ENCODE results near the gene CDCP2. TPM values are rescaled to one million over a fixed set of nuclear protein-coding genes. Genes with fewer than 3 reads are reported as not detected.

Gene CDCP2
- total RNA-seq: not detected

DNA sequence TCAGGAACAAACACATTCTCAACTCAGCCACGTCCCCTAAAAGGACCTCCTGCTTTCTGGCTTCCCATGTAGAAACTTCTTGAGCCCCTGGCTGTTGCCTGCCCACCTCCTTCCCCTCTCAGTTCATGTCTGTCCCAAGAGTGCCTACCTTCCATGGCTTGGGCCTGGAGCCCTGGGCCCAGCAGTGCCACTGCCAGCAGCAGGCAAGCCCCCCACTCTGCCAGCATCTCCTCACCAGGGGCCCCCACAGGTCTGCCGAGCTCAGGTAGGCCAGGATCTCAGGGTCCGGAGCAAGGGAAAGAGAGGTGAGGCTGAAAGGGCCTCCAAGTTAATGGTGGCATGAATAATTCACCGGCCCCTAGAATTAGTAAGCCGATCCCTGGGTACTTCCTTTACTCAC, at the start of gene CDCP2:
CDCP2 (minus strand) TSS at position 305 of the 400 bp plus-strand sequence; CDS start at position 227, 78 bp downstream.
- H3K4me3 Mint-ChIP-seq: no peak within 1 kb of the TSS
- ATAC-seq: no peak
- DNase-seq: no peak
- no peaks in the 10 kb centered on the region for H3K4me1 Mint-ChIP-seq (ENCODE audit: low read depth)
- no peaks in the 10 kb centered on the region for H3K9me3 Mint-ChIP-seq
- no peaks in the 10 kb centered on the region for H3K27me3 Mint-ChIP-seq (ENCODE audit: low read depth)
- H3K36me3 Mint-ChIP-seq (ENCODE audit: insufficient read depth): no peaks in the 10 kb centered on the region

DNA sequence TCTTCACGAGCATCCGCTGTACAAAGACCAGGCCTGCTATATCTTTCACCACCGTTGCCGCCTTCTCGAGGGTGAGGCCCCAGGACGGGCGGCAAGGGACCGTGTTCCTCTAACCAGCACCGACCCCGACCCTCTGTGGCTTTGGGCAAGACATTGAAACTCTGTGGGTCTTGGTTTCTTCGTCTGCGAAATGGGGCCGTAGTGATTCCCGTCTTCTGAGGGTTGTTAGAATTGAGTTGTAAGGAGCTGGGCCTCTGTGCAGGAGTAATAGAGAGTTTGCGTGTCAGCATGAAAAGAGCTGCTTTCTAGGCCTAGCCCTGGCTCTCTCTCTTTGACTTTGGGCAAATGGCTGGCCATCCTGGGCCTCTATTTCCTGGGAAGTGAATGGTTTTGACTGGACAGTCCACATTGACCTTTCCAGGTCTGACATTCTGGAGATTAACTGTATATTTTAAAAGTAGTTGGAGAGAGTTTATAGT, 47.8 kb upstream of the CDCP2 start:
- H3K4me3 Mint-ChIP-seq: peak overlapping the region; percentile 94
- H3K9me3 Mint-ChIP-seq: no peaks in the 10 kb centered on the region
- DNase-seq: no peak
- peak; percentile 26 to 33 for ATAC-seq
- no peaks in the 10 kb centered on the region for H3K27me3 Mint-ChIP-seq (ENCODE audit: low read depth)
- H3K4me1 Mint-ChIP-seq (ENCODE audit: low read depth): peaks cover 36% of the 10 kb centered on the region
- peaks cover 16% of the 10 kb centered on the region for H3K36me3 Mint-ChIP-seq (ENCODE audit: insufficient read depth)

DNA sequence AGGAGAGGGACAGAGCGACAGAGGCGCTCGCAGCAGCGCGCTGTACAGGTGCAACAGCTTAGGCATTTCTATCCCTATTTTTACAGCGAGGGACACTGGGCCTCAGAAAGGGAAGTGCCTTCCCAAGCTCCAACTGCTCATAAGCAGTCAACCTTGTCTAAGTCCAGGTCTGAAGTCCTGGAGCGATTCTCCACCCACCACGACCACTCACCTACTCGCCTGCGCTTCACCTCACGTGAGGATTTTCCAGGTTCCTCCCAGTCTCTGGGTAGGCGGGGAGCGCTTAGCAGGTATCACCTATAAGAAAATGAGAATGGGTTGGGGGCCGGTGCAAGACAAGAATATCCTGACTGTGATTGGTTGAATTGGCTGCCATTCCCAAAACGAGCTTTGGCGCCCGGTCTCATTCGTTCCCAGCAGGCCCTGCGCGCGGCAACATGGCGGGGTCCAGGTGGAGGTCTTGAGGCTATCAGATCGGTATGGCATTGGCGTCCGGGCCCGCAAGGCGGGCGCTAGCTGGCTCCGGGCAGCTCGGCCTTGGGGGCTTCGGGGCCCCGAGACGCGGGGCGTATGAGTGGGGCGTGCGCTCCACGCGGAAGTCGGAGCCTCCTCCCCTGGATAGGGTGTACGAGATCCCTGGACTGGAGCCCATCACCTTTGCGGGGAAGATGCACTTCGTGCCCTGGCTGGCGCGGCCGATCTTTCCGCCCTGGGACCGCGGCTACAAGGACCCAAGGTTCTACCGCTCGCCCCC, 47.1 kb upstream of the CDCP2 start, which contains the start of the genes CYB5RL and MRPL37:
CYB5RL (minus strand) TSS at position 266 of the 754 bp plus-strand sequence. CDS start 4,414 bp downstream, outside the sequence.
MRPL37 (plus strand) TSS at position 403 of the 754 bp plus-strand sequence; CDS start at position 480, 77 bp downstream.
- ATAC-seq: peak; percentile 98 to 99
- Mint-ChIP-seq H3K27me3 (ENCODE audit: low read depth) (no peaks in the 10 kb centered on the region), H3K4me1 (ENCODE audit: low read depth) (peaks cover 36% of the 10 kb centered on the region), H3K9me3 (no peaks in the 10 kb centered on the region), H3K36me3 (ENCODE audit: insufficient read depth) (peaks cover 14% of the 10 kb centered on the region), H3K4me3 (peak within 1 kb of the TSS; percentile 94)
- peak; percentile 81 for DNase-seq

DNA sequence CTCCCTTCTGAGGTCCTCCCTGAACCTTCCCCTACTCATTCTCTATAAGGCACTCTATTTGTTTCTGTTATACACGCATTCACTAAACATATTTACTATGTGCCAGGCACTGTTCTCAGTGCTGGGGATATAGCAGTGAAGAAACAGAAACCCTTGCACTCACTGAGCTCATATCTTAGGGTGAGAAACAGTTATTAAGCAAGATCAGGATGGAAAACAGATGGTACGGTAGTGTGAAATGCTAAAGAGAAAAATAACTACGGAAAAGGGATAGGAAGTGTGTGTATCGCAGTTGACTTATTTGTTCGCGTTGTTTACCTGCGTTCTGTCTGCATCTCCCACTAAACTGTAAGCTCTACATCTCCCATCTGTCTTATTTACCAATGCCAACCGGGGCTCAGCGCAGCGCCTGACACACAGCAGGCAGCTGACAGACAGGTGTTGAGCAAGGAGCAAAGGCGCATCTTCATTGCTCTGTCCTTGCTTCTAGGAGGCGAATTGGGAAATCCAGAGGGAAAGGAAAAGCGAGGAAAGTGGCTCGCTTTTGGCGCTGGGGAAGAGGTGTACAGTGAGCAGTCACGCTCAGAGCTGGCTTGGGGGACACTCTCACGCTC, 46.5 kb upstream of the CDCP2 start:
- peaks cover 36% of the 10 kb centered on the region for H3K4me1 Mint-ChIP-seq (ENCODE audit: low read depth)
- ATAC-seq (peak in 1 of 2 donors; percentile 2), DNase-seq (no peak)
- H3K36me3 Mint-ChIP-seq (ENCODE audit: insufficient read depth): peaks cover 17% of the 10 kb centered on the region
- H3K27me3 Mint-ChIP-seq (ENCODE audit: low read depth): no peaks in the 10 kb centered on the region
- H3K9me3 Mint-ChIP-seq: no peaks in the 10 kb centered on the region
- peak overlapping the region; percentile 94 for H3K4me3 Mint-ChIP-seq

DNA sequence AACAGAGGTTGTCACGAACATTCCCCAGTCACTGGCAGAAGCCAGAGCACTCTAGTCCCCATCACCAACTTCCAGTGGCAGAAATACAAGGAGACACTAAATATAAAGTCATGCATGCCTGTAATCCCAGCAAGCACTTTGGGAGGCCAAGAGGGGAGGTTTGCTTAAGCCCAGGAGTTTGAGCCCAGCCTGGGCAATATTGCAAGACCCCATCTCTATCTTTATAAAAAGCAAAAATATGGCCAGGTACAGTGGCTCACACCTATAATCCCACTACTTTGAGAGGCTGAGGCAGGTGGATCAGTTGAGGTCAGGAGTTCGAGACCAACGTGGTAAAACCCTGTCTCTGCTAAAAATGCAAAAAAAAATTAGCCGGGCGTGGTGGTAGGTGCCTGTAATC, 40.7 kb upstream of the CDCP2 start:
- H3K9me3 Mint-ChIP-seq: no peaks in the 10 kb centered on the region
- ATAC-seq (no peak), DNase-seq (no peak)
- no peaks in the 10 kb centered on the region for H3K4me1 Mint-ChIP-seq (ENCODE audit: low read depth)
- peaks cover 23% of the 10 kb centered on the region for H3K36me3 Mint-ChIP-seq (ENCODE audit: insufficient read depth)
- no peak overlapping the region for H3K4me3 Mint-ChIP-seq
- H3K27me3 Mint-ChIP-seq (ENCODE audit: low read depth): no peaks in the 10 kb centered on the region

DNA sequence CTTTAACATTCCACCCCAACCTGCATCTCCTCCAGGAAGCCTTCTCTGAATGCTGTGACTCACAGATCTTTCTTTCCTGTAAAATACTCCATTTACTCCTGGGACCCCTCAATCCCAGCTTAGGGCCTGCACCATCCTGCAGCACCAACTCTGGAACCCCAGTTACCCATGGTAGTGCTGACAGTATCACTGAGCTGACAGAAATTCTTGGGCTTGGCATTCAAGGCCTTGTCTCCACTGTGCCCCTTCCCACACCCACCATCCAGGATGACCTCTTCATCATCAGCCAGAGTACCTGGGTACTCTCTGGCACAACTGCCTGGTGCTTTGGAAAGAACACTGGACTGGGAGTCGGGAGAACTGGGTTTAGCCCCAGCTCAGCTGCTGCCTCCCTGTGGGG, 38.7 kb upstream of the CDCP2 start:
- no peak for ATAC-seq
- no peaks in the 10 kb centered on the region for H3K27me3 Mint-ChIP-seq (ENCODE audit: low read depth)
- DNase-seq: no peak
- no peaks in the 10 kb centered on the region for H3K9me3 Mint-ChIP-seq
- H3K36me3 Mint-ChIP-seq (ENCODE audit: insufficient read depth): peaks cover 35% of the 10 kb centered on the region
- H3K4me3 Mint-ChIP-seq: no peak overlapping the region
- H3K4me1 Mint-ChIP-seq (ENCODE audit: low read depth): no peaks in the 10 kb centered on the region

DNA sequence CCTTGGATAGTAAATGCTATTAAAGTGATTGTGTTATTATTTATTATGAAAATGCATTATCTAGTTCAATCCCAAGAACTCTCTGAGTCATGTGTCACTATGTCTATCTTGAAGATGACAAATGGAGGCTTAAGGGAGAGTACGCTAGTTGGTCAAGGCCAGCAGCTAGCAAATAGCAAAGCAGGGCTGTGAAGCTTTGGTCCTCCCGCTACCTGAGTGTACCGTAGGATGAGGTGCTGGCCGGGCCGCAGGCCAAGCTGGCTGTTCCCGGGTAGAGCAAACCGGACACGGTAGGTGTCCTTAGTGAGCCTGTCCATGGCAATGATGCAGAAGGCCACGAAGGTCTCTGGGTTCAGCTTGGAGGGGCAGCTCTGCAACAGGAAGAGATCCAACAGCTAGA, 37.7 kb upstream of the CDCP2 start:
- H3K9me3 Mint-ChIP-seq: no peaks in the 10 kb centered on the region
- H3K4me1 Mint-ChIP-seq (ENCODE audit: low read depth): no peaks in the 10 kb centered on the region
- peaks cover 39% of the 10 kb centered on the region for H3K36me3 Mint-ChIP-seq (ENCODE audit: insufficient read depth)
- H3K4me3 Mint-ChIP-seq: no peak overlapping the region
- DNase-seq (no peak), ATAC-seq (no peak)
- H3K27me3 Mint-ChIP-seq (ENCODE audit: low read depth): no peaks in the 10 kb centered on the region

DNA sequence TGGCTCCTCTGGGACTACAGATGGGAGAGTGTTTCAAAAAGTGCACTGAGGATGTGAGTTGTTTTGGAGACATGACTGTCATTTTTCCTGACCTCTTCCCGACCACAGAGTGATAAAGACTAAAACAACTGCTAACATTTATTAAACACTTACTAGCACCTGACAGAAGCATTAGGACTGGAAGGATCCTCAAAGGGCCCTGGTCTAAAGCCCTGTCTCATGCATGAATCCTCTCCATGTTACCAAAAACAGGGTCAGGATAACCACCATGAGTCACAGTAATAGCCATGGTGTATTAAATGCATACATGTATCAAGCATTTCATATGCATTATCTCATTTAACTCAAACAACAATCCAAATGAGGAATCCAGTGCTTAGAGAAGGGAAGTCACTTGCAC, 35.5 kb upstream of the CDCP2 start:
- DNase-seq (no peak), ATAC-seq (no peak)
- Mint-ChIP-seq H3K36me3 (ENCODE audit: insufficient read depth) (peaks cover 32% of the 10 kb centered on the region), H3K4me3 (no peak overlapping the region), H3K4me1 (ENCODE audit: low read depth) (no peaks in the 10 kb centered on the region), H3K9me3 (no peaks in the 10 kb centered on the region), H3K27me3 (ENCODE audit: low read depth) (no peaks in the 10 kb centered on the region)

DNA sequence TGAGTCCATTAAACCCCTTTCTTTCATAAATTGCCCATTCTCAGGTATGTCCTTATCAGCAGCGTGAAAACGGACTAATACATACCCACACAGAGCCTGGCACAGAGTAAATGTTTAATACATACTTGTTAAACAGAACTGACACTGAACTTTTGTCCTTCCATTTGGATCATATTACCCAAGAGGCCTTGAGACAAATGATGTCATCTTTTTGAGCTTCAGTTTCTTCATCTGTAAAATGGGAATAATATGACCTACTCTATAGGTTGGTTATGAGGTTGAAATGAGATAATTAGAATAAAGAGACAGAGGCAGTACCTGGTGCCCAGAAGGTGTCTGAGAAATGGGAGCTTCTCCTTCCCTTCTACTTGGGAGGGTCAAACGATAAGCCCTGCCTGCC, 33.3 kb upstream of the CDCP2 start:
- Mint-ChIP-seq H3K36me3 (ENCODE audit: insufficient read depth) (peaks cover 36% of the 10 kb centered on the region), H3K4me1 (ENCODE audit: low read depth) (no peaks in the 10 kb centered on the region), H3K4me3 (no peak overlapping the region), H3K9me3 (no peaks in the 10 kb centered on the region), H3K27me3 (ENCODE audit: low read depth) (no peaks in the 10 kb centered on the region)
- DNase-seq (no peak), ATAC-seq (no peak)

DNA sequence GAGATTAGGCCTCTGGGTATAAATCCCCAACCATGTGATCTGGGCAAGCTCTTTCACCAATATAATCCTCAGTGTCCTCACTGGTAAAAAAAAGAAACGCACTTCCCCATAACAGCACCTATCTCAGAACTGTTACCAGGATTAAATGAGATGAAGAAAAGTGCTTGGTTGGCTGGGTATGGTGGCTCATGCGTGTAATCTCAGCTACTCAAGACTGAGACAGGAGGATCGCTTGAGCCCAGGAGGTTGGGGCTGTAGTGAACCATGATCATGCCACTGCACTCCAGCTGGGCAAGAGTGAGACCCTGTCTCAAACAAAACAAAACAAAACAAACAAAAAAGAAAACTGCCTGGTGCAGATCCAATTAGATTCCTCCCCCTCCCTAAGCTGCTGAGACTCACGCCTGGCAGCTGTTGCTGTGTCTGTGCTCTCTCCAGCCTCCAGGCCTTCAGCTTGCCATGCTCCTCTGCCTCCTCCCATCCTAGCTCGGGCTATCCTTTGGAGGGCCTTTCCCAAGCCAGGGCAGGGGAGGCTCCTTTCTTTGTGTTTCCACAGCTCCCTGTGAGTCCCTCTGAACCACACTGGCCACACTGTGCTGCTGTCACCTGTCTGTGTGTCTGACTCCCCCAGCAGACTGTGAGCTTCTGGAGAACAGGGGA, 28.0 kb upstream of the CDCP2 start:
- no peaks in the 10 kb centered on the region for H3K4me1 Mint-ChIP-seq (ENCODE audit: low read depth)
- no peaks in the 10 kb centered on the region for H3K9me3 Mint-ChIP-seq
- peaks cover 19% of the 10 kb centered on the region for H3K36me3 Mint-ChIP-seq (ENCODE audit: insufficient read depth)
- H3K27me3 Mint-ChIP-seq (ENCODE audit: low read depth): no peaks in the 10 kb centered on the region
- DNase-seq (no peak), ATAC-seq (no peak)
- no peak overlapping the region for H3K4me3 Mint-ChIP-seq

DNA sequence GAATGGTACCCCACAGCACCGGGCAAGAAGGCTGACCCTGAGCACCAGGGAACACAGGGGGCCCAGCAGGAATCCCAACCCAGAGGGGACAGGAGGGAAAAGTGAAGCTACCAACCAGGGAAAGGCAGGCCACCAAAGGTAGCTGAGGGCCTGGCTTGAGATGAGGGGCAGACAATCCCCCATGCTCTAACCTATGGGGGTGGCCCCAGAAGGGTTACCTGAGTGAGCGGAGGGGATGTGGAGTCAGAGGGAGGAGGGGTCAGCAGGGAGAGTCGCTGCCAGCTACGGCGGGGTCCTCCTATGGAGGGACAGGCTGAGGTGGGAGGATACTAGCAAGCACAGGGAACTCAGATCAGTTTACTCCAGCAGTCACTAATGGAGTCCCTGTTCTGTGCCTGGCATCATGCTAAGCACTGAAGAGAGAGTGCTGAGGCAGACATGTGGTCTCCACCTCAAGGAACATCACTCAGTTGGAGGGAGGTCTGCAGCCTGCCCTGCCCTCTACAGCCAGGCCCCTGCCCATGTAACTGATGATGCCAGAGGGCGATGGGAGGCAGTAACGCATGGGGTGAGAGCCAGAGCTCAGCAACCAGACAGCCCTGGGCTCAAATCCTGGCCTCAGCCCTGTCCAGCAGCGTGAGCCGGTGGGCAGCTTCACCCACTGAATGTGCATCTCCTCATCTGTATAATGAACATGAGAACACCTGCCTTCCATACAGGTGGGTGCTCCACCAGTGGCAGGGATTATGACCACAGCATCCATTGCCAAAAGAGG, 25.7 kb upstream of the CDCP2 start:
- no peaks in the 10 kb centered on the region for H3K27me3 Mint-ChIP-seq (ENCODE audit: low read depth)
- ATAC-seq (no peak), DNase-seq (no peak)
- H3K9me3 Mint-ChIP-seq: no peaks in the 10 kb centered on the region
- no peaks in the 10 kb centered on the region for H3K4me1 Mint-ChIP-seq (ENCODE audit: low read depth)
- H3K36me3 Mint-ChIP-seq (ENCODE audit: insufficient read depth): peaks cover 15% of the 10 kb centered on the region
- no peak overlapping the region for H3K4me3 Mint-ChIP-seq

DNA sequence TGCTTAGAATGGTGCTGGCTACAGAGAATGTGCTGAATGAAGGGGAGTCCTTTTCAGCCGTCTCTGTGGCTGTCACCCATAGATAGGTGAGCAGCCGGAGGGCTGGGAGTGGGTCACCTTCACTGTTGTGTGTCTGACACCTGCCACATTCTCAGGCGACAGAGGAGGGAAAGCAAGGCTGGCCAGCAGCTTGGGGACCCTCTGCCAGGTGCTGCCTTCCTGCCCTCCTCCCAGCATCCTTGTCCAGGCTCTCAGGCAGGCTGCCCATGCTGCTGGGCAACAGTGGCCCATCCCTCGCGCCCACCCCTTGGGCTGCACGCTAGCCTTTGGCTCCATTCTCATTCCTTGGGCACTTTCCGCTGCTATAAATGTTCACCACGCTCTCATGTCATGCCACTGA, 24.9 kb upstream of the CDCP2 start:
- Mint-ChIP-seq H3K9me3 (no peaks in the 10 kb centered on the region), H3K4me1 (ENCODE audit: low read depth) (no peaks in the 10 kb centered on the region), H3K27me3 (ENCODE audit: low read depth) (no peaks in the 10 kb centered on the region), H3K4me3 (no peak overlapping the region), H3K36me3 (ENCODE audit: insufficient read depth) (peaks cover 11% of the 10 kb centered on the region)
- ATAC-seq: no peak
- DNase-seq: no peak

DNA sequence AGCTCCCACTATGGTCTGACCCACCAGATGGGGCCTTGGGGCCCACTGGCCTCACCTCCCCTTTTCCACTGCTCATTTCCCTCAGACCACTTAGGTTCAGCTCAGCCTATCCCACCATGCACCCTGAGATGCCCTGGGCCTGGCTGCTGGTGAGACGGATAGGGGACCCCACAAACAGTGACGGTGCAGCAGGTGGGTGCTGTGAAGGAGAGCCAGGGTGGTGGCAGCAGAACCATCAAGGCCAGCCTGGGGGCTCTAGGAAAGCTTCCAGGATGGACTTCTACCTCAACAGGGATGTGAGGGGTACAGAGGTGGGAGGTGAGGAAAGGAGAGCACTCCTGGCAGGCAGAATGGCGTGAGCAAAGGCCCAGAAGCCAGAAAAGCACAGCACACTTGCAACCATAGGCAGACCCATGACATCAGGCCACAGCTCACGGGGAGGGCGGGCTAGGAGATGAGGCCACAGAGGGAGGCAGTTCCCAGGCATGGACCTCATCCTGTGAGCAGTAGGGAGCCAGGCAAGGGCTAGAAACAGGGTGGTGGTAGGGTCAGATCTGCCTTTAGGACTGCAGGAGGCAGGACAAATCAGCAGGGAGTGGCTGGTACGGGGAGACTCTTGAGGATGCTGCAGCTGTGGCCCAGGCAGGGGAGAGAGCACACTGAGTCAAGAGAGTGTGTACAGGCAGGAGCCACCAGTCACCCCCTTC, 24.0 kb upstream of the CDCP2 start:
- DNase-seq (no peak), ATAC-seq (no peak)
- Mint-ChIP-seq H3K9me3 (no peaks in the 10 kb centered on the region), H3K27me3 (ENCODE audit: low read depth) (no peaks in the 10 kb centered on the region), H3K4me1 (ENCODE audit: low read depth) (no peaks in the 10 kb centered on the region), H3K4me3 (no peak overlapping the region), H3K36me3 (ENCODE audit: insufficient read depth) (peaks cover 12% of the 10 kb centered on the region)

All from activated T-cell treated with anti-CD3 and anti-CD28 coated beads, Interleukin-2, amount 50 U/mL, for 4 hours (primary cell).